GM23338 (cell line): Measurements from ENCODE around the gene RANBP1. TPM values are rescaled to one million over a fixed set of nuclear protein-coding genes. Genes with fewer than 3 reads are reported as not detected.

Source experiments
- ATAC-seq: fragments of 200-7000 bp; cut with Tn5 transposase; 3 replicates; pipeline ENCODE4 v1.9.1; 2020
- DNase-seq: peaks from one replicate; pipeline ENCODE4 v3.0.0-alpha.2; 2015; ENCODE audit warnings: low spot score
- H2AFZ ChIP-seq: fragments of 200-600 bp; sonication (generic); 2 replicates; pipeline ENCODE4 v1.8.0; 2016; ENCODE audit warnings: antibody characterized with exemption, mild to moderate bottlenecking, moderate library complexity
- H3F3A ChIP-seq: fragments of 200-600 bp; sonication (generic); replicated peaks from 2 replicates; pipeline ENCODE4 v1.8.0; 2017; ENCODE audit warnings: antibody characterized with exemption, mixed run types, low read depth
- H3K27ac ChIP-seq: fragments of 200-600 bp; sonication (generic); 2 replicates; pipeline ENCODE4 v1.6.1; 2016; ENCODE audit warnings: low read depth
- H3K27me3 ChIP-seq: fragments of 200-600 bp; sonication (generic); 2 replicates; pipeline ENCODE4 v1.8.0; 2016; ENCODE audit warnings: mild to moderate bottlenecking, mixed run types, moderate library complexity; ENCODE audit not compliant: insufficient read depth
- H3K36me3 ChIP-seq: fragments of 200-600 bp; sonication (generic); 2 replicates; pipeline ENCODE4 v1.8.0; 2016; ENCODE audit warnings: mild to moderate bottlenecking; ENCODE audit not compliant: insufficient read depth
- H3K4me1 ChIP-seq: fragments of 200-600 bp; sonication (generic); 2 replicates; pipeline ENCODE4 v1.8.0; 2016; ENCODE audit warnings: mild to moderate bottlenecking, moderate library complexity; ENCODE audit not compliant: insufficient read depth
- H3K4me2 ChIP-seq: fragments of 200-600 bp; sonication (generic); 2 replicates; pipeline ENCODE4 v1.7.1; 2017; ENCODE audit warnings: mixed run types
- H3K4me3 ChIP-seq: fragments of 200-600 bp; sonication (generic); 2 replicates; pipeline ENCODE4 v1.6.1; 2016; ENCODE audit warnings: mixed run types
- H3K79me2 ChIP-seq: fragments of 200-600 bp; sonication (generic); replicated peaks from 2 replicates; pipeline ENCODE4 v1.8.0; 2017; ENCODE audit warnings: mild to moderate bottlenecking; ENCODE audit not compliant: insufficient read depth
- H3K9me2 ChIP-seq: fragments of 200-600 bp; sonication (generic); 2 replicates; pipeline ENCODE4 v1.8.0; 2017; ENCODE audit not compliant: insufficient read depth
- H4K20me1 ChIP-seq: fragments of 200-600 bp; sonication (generic); replicated peaks from 2 replicates; pipeline ENCODE4 v1.8.0; 2017; ENCODE audit warnings: mild to moderate bottlenecking; ENCODE audit not compliant: insufficient read depth
- H3K27ac Mint-ChIP-seq: 2 replicates; pipeline ENCODE4 v1.8.0; 2020; ENCODE audit warnings: inconsistent platforms, mild to moderate bottlenecking, moderate library complexity, mixed read lengths
- H3K27me3 Mint-ChIP-seq: 3 replicates; pipeline ENCODE4 v1.8.0; 2022; ENCODE audit warnings: low read depth, mild to moderate bottlenecking, moderate library complexity, mixed read lengths, inconsistent platforms; ENCODE audit not compliant: insufficient read depth, poor library complexity
- H3K36me3 Mint-ChIP-seq: 3 replicates; pipeline ENCODE4 v1.8.0; 2021; ENCODE audit warnings: low read depth, mild to moderate bottlenecking, inconsistent platforms, moderate library complexity, mixed read lengths
- H3K4me1 Mint-ChIP-seq: 3 replicates; pipeline ENCODE4 v1.8.0; 2020; ENCODE audit warnings: mild to moderate bottlenecking, inconsistent platforms, mixed read lengths
- H3K4me3 Mint-ChIP-seq: 3 replicates; pipeline ENCODE4 v1.8.0; 2021; ENCODE audit warnings: moderate library complexity, mild to moderate bottlenecking, inconsistent platforms, mixed read lengths
- H3K9me3 Mint-ChIP-seq: 3 replicates; pipeline ENCODE4 v1.8.0; 2020; ENCODE audit warnings: moderate library complexity, mild to moderate bottlenecking, inconsistent platforms, mixed read lengths
- EZH2 ChIP-seq: fragments of 200-600 bp; sonication (generic); IDR thresholded peaks from one replicate; pipeline ENCODE4 v1.8.0; 2017; ENCODE audit warnings: antibody characterized with exemption, mild to moderate bottlenecking, low read depth; ENCODE audit not compliant: unreplicated experiment
- POLR2AphosphoS5 ChIP-seq: IDR thresholded peaks from 2 replicates; pipeline ENCODE4 v1.6.1; 2016; ENCODE audit warnings: antibody characterized with exemption, low read depth
- STAT1 ChIP-seq: IDR thresholded peaks from one replicate; pipeline ENCODE4 v1.6.1; 2016; ENCODE audit warnings: antibody characterized with exemption; ENCODE audit not compliant: unreplicated experiment
- ZNF114 ChIP-seq: fragments of 250-450 bp; sonication (Bioruptor Pico); IDR thresholded peaks from 2 replicates; pipeline ENCODE4 v1.5.0; 2020; ENCODE audit warnings: mild to moderate bottlenecking, moderate library complexity
- ZNF462 ChIP-seq: fragments of 250-450 bp; sonication (Bioruptor Pico); IDR thresholded peaks from 2 replicates; pipeline ENCODE4 v1.5.0; 2020; ENCODE audit warnings: mild to moderate bottlenecking, moderate library complexity
- polyA plus RNA-seq: library from polyadenylated mRNA; unstranded; fragments of >200 nt; fragmentation: Nextera tagmentation; extraction: Ambion mirVana; gene quantifications from 2 replicates; pipeline ENCODE4 v1.2.1, GENCODE V29; 2016
- total RNA-seq: library from RNA; depleted of rRNA; stranded (reverse); fragments of >200 nt; shearing (Covaris generic); gene quantifications from 2 replicates; pipeline ENCODE4 v1.2.3, GENCODE V29; 2014

The RANBP1 gene
- total and polyA plus RNA-seq, 2 experiments from 2014 or later: 1,014 to 1,206 TPM

GRCh38 chr22:20175597-20175900, 59.6 kb downstream of the RANBP1 start (continued):
- no peak for TF ChIP-seq ZNF462 (CRISPR knock-in tag)

GRCh38 chr22:20176421-20177085, 60.6 kb downstream of the RANBP1 start:
- Mint-ChIP-seq H3K4me1 (no peaks in the 10 kb centered on the region), H3K36me3 (no peaks in the 10 kb centered on the region), H3K4me3 (no peak overlapping the region), H3K27me3 (peaks cover 12% of the 10 kb centered on the region), H3K9me3 (no peaks in the 10 kb centered on the region), H3K27ac (no peak overlapping the region)
- H3K4me1 ChIP-seq: no peaks in the 10 kb centered on the region
- no peaks in the 10 kb centered on the region for H3K27me3 ChIP-seq
- no peaks in the 10 kb centered on the region for H3F3A ChIP-seq
- no peak overlapping the region for H3K27ac ChIP-seq
- TF ChIP-seq STAT1 (no peak), POLR2AphosphoS5 (no peak), EZH2 (no peak), ZNF462 (CRISPR knock-in tag) (no peak), ZNF114 (CRISPR knock-in tag) (no peak)
- ATAC-seq (no peak), DNase-seq (no peak)
- no peak overlapping the region for H3K4me3 ChIP-seq
- H3K36me3 ChIP-seq: no peaks in the 10 kb centered on the region
- H3K4me2 ChIP-seq: no peak overlapping the region
- H3K79me2 ChIP-seq: no peaks in the 10 kb centered on the region
- no peak overlapping the region for H2AFZ ChIP-seq
- no peaks in the 10 kb centered on the region for H4K20me1 ChIP-seq
- no peaks in the 10 kb centered on the region for H3K9me2 ChIP-seq
